Activated T-cell treated with anti-CD3 and anti-CD28 coated beads for 4 hours (primary cell): ENCODE measurements around the gene PCDHGC4.

Experiments used
- DNase-seq: peaks from one replicate; pipeline ENCODE4 v3.0.0-alpha.2; 2020

The PCDHGC4 gene

DNA sequence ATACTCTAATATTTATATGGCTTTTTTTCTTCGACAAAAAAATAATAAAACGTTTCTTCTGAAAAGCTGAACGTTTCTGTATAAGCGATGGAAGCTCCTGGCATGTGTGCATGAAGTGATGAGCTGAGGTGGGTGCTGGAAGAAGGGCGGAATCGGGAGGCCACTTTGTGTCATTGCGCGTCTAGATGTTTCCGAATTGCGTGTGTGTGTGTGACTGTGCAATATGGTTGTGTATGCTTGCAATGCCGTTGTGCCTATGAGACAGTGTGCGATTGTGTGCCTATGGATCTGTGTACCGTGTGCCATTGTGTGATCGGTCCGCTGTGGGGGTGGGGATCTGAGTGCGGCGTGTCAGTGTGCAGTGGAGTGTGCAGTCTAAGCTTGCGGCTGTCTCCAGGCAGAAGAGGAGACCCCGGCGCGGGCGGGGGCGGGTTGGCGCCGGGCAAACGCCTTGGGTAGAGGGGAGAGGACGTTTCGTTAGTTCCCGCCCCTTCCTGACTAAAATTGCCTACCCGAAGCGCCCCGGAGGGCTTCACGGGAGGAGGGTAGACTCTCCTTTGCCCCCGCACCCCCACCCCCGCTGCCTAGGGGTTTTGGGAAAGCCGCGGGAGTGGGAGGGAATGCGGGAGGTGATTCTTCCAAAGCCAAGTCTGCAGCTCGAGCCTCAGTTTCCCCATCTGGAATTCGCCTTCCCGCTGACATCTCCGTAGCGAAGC, 28.2 kb downstream of the PCDHGC4 start:
- no peak for DNase-seq

DNA sequence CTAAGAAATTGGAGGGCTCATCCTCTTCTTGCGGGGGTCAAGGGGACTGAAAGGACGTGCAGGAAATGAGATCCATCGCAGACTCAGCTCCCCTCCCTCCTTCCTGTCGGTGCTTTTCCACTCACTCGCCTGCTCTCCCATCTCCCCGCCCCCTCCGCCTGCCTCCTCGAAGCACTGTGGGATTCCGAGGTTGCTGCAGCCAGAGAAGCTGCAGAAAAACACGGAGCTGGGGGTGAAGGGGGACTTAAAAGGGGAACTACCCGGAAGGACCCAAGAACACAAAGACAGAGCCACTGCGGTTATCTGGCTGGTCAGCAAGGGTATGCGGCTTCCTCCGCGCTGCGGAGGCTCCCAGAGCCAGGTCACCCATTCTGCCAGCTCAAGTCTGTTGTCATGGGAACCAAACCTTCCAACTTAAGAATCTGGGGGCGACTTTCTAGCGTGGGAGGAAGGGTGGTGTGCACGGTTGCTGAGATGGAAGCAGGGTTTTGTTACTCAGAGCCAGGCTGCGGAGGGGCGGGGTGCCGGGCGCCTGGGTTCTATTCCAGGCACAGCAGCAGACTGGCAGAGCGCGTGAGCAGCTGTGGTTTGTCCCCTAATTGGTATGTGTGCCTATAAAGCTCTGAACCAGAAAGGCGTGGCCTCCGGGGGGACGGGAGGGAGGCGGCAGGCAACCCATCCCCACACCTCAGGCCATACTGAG, 28.9 kb downstream of the PCDHGC4 start:
- DNase-seq = peak; percentile 68

DNA sequence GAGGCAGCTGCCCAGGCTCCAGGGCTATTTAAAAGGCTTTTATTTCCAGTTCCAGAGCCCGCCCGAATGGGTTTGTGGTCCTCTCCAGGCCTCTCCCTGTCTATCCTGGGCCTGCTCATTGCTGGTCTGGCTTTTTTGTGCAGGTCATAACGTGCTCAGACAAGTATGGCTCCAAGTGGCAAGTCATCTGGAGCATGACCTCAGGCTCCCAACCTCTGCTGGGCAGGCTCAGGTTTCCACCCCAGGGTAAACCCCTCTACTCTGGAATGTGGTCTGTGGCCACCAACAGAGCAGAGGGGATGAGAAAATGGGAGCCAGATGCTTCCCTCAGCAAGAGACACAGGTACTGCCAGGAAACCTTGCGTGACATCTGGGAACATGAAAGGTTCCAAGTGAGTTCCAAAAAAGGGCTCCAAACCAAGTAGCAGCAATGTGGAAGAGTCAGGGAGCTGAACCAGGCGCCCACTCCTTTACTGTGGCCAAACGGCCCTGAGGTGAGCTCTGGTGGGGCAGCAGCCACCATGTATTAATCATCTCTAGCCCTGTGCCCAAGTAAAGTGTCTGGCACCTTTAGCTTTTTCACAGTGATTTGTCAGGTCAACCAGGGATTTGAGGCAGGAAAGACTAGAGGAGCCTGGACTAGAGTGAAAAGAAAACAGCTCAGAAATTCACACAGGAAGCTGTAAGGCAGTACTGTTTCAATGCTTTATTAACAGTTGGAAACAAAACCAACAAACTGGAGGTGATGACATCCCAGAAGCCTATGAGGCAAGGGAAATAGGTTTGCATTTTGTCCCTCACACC, 29.7 kb downstream of the PCDHGC4 start:
- DNase-seq = no peak

DNA sequence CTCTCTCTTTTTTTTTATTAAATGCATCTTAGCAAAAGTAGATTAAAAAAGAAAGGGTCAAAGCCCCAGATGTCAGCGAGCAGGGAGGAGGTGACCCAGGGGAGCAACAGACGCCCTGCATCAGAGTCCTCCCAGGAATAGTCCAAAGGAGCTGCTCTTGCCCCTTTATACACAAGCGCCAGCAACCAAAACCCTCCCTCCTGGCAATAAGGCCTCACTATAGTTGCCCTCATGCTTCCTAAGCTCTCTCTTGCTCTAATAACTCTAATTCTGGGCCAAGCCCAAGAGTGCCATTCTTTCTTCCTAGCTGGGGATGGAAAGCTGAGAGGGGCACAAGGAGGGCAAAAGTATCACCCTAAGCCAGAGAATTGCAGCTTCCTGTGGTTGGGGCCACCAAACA, 30.3 kb downstream of the PCDHGC4 start:
- DNase-seq = no peak

DNA sequence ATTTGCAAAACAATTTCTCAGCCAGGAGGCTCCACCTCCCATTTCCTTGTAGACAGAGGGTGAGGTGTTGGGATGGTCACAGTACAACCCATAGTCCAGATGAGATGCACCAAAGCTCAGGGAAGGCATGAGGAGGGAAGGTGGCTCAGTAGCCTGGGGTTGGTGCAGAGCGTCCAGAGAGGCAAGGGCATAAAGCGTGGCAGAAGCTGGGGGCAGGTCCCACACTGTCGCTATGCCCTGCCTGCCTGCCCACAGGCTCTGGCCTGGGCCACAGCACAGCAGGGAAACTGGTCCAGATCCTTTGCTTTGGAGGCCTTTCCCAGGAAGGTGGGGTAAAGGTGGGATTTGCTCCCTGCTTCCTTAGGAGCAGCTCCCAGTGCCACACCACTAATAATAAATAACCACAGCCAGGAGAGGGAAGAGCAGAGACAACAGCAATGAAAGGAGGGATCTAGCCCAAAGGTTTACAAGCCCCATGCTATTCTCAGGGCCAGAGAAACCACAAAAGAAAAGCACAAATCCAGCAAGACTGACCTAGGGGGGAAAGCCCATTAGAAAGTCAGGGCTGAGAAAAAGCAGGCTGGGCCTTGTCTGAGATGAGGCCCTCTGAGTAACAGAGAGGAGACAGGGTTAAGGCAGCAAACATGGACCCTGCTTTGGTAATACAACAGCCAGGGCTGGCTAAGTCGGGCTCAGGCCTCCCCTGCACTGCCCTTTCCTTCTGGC, 31.3 kb downstream of the PCDHGC4 start:
- DNase-seq = no peak

DNA sequence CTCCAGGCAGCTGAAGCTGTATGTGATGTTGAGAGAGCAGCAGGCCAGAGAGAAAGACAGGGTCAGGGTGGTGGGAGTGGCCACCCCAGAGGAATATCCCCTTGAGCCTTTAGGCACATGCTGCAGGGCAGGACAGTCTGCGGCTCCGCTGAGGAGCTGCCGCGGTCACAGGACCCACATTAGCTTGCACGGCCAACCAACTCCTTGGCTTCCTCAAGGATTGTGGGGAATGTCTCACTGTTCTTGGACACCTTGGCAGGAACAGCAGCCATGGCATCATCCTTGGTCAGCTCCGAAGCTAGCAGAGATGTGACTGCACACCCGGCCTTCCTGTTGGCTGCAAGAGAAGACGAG, 31.8 kb downstream of the PCDHGC4 start:
- DNase-seq = no peak

DNA sequence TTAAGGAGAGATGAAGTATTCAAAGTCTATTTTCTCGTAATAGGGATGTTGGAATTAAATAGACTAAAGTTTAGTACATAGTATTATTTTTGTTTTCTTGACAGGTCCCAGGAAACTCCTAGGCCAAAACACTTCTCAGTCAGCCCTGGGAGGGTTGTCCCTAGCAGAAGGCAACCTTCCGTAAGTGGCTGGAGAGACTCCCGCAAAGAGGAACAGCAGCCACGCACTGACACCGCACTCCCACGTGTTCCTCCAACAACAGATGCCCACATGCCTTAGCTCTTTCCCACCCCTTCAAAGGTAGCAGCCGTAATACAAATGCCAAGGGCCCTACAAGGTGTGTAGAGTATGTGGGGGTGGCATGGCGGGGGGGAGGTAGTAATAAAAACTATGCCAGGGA, 32.5 kb downstream of the PCDHGC4 start:
- DNase-seq = no peak

DNA sequence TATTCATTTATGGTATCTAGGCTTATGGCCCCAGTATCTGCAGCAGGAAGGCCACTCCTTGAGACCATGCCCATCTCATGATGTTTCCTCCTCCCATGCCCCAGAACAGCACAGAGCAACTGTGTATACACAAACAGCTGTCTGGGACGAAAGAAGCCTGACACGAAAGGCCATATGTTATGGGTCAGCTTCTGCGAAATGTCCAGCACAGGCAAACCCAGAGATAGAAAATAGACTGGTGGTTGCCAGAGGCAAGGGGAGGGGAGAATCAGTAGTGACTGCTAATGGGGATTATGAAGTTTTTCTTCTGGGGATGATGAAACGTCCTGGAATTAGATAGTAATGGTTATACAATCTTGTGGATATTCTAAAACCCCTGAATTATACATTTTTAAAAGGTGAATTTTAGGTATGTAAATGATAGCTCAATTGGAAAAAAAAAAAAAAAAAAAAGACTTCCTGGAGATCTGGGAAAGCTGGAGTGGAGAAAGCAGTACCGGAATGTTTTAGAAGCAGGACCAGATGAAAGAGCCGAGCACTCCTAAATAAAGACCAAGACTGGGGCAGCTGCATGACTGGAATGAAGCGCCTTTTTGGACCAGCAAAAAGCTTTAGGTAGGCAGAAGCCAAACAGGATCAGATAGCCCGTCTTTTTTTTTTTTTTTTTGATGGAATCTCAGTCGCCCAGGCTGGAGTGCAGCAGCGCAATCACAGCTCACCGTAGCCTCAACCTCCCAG, 33.2 kb downstream of the PCDHGC4 start:
- DNase-seq = no peak

DNA sequence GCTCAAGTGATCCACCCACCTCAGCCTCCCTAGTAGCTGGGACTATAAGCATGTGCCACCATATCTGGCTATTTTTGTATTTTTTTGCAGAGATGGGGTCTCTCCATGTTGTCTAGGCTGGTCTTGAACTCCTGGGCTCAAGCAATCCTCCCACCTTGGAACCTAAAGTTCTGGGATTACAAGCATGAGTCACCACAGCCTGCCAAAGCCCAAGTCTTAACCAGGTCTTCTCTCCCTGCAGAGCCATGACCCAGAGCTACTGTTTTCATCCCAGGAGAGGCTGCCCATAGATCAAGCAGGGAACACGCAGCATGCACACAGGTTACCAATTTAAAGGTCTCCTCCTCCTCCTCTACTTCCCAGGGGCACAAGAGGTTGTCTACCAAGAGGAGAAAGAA, 33.8 kb downstream of the PCDHGC4 start:
- no peak for DNase-seq

DNA sequence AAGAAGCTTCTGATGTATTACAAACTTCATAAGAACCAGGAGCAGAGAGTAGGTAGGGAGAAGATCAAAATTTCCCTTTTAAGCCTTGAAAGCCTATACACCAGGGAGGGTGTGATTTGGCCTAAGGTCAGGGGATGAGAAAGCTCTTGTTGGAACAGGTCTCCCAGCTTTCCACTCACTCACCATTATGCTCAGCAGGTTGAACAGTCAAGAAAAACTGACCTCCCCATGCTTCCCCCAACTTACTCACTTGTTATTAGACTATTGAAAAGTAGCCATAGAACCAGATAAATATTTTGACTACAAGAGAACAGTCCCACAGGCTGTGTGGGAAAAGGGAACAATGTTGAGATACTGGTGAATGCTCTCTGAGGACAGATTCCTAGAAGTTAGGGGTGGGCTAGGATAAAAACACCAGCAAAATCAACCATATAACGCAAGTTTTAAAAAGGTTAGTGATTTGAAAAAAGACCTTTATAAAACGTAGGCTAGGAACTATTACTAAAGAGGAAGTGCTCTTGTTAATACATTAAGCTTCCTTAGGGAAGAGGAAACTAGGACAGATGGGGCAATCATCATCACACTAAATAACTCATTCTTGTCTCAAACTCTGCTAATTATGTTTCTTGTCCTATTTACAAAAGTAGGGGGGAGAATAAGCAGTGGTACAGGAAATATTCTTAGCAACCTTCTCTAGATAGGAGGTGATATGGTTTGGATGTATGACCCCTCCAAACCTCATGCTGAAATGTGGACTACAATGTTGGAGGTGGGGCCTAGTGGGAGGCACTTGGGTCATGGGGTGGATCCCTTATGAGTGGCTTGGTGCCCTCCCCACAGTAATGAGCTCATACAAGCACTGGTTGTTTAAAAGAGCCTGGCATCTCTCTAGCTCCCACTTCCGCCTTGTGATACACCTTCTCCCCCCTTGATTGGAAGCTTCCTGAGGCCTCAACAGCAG, 35.1 kb downstream of the PCDHGC4 start:
- no peak for DNase-seq

DNA sequence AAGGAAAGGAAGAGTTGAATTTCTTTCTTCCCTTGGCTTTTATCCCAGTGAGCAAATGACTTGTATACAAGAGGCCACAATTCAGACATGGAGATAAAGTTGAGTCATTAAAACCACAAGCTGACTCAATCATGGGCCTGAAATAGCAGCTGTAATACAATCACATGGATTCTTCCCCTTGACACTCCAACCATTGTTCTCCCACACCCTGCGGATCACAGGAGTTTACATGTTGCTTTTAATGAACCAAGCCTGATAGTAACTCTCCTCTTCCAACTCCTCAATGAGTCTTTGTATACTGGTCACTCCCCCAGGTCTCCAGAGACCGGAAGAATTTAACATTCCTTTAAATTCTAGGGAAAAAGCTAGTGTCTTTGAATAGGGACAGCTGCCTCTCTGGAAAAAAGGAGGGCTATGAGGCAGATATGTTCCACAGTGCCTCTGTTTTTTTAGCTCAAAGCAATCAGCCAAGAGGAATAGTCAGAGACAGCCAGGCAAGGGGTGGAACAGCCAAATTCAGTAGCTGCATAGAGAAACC, 36.5 kb downstream of the PCDHGC4 start:
- no peak for DNase-seq

DNA sequence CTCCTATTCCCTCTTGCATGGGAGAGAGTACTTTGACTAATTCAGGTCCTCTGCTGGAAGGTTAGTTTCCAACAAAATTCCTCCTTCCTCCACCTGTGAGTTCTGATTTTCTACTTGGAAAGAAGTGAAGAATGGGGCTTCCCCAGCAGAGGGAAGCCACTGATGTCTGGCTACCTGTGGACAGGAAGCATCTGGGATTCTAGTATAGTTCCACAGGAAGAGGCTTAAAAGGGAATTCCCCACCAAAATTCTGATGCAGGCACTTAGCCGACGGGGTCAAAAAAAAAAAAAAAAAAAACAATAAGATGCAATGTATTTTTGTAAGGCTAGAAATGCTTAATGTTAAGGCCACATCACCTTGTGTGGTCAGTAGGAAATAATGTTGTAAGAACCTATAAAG, 37.5 kb downstream of the PCDHGC4 start:
- no peak for DNase-seq

DNA sequence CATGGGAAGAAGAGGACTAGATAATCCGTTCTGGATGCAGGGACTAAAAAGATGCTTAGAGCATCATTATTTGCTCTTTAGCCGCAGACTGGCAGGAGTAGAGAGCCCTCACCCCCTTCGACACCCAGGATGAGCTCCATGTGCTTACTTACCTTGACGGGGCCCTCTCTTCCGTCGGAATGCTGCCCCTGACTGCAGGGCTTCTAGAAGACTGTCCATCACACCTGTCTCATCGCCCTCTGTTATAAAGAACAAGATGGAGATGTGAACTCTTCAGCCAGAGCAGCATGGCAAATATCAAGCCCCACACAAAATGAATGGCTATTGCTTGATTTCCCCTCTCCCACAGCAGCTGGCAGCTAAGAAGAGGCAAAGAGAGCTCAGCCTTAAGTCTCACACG, 39.2 kb downstream of the PCDHGC4 start:
- no peak for DNase-seq

DNA sequence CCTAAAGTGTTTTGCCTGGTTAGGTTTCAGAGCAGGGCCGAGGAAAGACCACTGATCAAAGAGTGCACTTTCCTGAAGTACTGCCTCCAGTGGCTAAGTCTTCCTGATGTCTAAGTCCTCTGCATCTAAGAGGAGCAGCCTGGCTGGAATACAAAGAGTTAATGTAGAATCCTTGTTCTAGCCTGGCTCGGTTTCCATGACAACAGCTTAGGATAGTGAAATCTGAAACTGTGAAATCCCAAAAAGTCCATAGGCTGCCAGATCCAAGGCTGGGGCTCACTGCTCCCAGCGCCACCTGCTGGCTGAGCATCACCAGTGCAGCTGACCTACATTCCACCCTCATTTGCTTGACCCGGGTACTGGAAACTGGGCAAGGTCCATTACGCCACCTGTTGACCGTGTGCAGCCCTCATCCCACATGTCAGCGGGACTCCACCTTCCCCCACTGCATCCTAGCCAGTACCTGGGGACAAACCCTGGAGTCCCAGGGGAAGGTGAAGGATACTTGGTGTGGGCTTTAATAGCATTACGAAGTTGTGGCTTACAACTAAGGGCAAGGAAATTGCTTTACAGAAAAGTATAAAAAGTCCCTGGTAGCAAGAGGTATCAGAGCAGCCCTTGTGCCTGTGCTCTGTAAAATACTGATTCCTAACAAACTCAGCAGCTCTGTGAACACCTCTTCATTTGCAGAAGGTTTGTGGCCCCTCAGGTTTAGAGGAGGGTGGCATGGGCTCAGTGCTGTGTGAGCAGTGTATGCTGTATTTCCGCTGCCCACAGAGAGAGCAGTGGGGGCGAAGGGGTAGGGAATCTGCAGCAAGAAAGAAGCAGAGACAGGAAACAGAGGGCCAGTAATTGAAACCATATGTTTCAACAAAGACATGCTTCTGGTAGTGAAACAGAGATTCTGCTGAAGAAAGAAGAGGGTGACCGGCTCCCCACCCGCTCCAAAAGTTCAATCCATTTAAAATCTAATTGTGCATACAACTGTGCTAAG, 40.1 kb downstream of the PCDHGC4 start:
- no peak for DNase-seq

DNA sequence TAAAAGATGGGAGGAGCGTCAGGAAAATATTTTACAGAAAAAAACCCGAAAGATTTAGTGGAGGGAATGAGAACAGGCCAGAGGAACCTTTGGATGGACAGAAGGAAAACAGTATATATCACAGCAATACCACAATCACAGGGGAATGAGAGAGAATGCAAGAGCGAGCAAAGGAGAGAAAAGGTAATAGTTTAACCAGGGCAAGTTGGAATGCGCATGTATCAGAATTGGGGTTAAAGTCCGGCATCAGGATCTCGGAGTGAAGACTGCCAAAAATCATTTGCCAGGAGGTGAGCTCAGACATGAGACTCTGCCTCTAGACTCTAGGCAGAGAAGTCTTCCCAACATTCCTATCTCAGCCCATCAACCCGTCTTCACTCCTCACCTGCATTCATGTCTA, 40.8 kb downstream of the PCDHGC4 start:
- DNase-seq = no peak

DNA sequence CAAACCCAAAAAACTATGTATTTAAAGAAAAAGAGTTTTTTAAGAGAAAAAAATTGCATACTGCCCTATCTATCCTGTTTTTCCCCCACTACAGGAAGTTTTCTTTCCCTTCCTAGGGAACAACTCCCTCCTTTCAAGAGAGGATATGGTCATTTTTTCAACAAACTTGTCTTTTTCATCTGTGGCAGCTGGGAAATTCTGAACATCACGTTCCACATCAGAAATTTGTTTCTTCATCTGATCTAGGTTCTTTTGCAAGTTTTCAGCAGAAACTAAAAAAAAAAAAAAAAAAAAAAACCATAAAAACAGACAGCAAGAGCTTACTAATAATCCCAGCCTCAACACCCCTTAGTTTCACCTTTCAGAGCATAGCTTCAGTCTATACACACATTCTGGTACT, 42.6 kb downstream of the PCDHGC4 start:
- no peak for DNase-seq

DNA sequence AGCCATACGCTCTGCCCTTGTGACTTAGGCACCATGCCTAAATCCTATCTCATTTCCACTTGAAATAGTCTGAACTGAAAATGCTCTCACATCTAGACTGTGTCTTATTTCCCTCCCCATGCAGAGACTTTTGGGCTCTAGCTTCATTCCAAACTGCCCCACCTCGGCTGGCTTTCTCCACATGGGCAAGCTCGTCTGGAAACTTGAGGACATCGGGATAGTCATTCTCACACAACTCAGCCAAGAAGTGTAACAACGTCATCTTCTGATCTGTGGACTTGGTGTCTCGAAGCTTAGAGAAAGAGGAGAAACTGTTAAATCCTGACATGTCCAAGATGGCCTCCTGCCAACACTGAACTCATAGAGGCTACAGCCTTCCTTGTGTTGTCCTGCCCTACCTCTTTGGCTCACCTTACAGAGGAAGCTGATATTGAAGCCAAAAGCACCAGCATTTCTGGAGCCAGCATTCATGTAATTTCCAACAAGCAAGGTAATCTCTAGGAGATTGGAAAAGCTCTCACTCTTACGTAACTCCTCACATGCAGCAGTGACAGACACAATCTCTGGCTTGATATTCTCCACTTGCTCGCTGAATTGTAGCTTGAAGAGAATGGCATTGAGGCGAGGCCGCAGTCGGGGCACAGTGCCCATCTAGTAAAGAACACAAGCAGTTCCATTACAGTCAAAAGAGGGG, 43.6 kb downstream of the PCDHGC4 start:
- DNase-seq = no peak

DNA sequence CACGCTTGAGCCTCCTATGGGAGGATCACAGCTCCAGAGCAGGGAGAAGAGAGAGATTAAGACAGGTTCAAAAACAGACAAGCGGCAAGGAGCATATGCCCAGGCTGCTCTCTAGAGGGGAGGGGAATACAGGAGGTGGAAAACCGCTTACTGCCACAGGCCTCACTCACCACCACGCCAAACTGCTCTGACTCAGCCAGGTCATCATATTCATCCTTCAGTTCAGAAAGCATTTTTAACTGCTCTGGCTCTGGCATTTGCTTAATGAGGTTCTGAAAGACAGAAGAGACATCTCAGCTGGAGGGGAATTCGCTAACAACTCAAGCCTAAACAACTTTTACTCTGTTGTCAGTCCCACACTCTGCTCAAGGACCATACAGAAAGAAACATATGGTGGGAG, 44.2 kb downstream of the PCDHGC4 start:
- DNase-seq = no peak

DNA sequence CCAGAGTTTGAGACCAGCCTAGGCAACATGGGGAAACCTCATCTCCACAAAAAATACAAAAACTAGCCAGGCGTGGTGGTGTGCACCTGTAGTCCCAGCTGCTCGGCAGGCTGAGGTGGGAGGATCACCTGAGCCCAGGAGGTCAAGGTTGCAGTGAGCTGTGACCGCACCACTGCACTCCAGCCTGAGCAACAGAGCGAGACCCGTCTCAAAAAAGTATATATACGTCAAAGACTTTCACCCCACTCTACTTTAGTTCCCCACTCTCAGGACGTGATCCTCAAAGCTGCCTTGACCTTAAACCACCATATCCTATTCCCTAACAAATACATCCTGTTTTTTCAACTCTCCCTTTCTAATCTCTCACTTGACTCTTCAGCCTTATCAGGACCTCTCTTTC, 45.0 kb downstream of the PCDHGC4 start:
- no peak for DNase-seq
